ENCODE measurements around the gene WDR70.
A peak's percentile ranks its signal among the peaks of the same experiment; 100 is the strongest.
"Not testable (repeated sequence)": the region's sequence is repeated elsewhere in the genome, so short reads cannot be mapped to it uniquely, and the experiment has no call there.

WDR70 gene

GRCh38 chr5:37575541-37576489, 196.7 kb downstream of the WDR70 start:
- peak; percentile 2 for DNase-seq

GRCh38 chr5:37576552-37576951, 197.4 kb downstream of the WDR70 start:
- no peak for DNase-seq

- no peak for DNase-seq
Measured at GRCh38 chr5:37578176-37578575, 199.1 kb downstream of the WDR70 start.

GRCh38 chr5:37580106-37580505, 201.0 kb downstream of the WDR70 start:
- DNase-seq = no peak

DNA sequence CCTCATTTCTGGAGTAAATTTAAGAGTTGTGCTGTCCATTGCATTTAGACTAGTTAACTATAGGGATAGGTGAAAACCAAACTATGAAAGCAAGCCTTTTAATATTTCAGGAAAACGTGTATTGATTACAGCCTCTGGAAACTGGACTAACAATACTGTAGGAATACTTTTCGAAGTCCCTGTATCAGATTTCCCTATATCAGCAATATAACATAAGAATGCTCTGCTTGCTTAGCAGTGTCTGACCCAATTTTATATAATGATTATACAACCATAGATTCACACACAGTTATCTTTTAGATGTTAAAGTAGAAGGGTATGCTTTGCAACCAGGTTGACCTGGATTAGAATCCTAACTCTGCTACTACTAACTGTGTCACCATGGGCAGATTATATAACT, 203.1 kb downstream of the WDR70 start:
- DNase-seq = no peak

DNA sequence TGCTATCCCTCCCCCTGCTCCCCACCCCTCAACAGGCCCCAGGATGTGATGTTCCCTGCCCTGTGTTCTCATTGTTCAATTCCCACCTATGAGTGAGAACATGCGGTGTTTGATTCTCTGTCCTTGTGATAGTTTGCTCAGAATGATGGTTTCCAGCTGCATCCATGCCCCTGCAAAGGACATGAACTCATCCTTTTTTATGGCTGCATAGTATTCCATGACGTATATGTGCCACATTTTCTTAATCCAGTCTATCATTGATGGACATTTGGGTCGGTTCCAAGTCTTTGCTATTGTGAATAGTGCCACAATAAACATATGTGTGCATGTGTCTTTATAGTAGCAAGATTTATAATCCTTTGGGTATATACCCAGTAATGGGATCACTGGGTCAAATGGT, 214.2 kb downstream of the WDR70 start:
- DNase-seq = not testable (repeated sequence)

- DNase-seq = not testable (repeated sequence)
Measured at GRCh38 chr5:37594864-37595263, 215.7 kb downstream of the WDR70 start.

- DNase-seq = no peak
Measured at GRCh38 chr5:37598733-37599132, 219.6 kb downstream of the WDR70 start.

- no peak for DNase-seq
Measured at GRCh38 chr5:37601163-37601562, 222.0 kb downstream of the WDR70 start.

DNA sequence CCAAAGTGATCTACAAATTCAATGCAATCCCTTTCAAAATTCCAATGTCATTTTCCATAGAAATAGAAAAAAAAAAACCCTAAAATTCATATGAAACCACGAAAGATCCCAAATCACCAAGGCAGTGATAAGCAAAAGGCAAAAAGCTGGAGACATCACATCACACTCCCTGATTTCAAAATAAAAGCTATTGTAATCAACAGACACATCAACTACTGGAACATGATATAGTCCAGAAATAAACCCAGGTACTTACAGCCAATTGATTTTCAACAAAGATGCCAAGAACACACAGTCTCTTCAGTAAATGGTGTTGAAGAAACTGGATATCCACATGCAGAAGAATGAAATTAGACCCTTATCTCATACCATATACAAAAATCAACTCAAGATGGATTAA, 224.0 kb downstream of the WDR70 start:
- DNase-seq = no peak

DNA sequence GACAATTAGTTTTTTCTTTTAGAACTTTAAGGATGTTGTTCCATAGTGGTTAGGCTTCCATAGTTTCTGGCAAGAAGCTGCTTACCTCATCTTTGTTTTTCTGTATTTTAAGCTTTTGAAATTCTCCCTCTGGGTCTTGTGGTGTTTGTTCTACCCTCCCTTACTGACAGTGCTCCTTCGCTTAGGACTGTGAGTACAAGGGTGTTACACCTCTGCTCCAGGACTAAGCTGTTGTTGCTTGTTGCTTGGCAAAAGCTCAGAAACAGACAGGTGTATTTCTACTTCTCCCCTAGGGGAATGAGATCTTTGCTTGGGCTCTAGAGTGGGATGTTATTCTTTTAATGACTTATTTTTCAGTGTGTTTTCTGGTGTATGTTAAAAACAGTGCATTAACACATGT, 225.2 kb downstream of the WDR70 start:
- DNase-seq = no peak

DNA sequence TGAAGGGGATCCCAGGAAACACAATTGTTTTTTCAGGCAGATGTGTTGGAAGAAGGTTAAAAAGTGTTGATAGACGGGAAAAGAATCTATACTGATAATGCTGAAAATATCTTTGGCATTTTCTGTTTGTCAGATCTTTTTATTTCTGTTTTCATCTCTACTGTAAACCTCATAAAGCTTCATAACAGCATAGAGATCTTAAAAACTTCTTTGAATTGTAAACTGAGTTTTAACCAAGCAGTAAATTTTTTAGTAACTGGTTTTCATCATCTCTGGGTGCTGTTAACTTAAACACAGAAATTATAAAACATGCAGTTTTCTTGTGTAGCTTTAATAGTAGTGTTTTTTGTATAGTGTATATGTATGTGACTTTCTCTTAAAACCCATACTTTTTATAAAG, 227.0 kb downstream of the WDR70 start:
- DNase-seq = no peak

DNA sequence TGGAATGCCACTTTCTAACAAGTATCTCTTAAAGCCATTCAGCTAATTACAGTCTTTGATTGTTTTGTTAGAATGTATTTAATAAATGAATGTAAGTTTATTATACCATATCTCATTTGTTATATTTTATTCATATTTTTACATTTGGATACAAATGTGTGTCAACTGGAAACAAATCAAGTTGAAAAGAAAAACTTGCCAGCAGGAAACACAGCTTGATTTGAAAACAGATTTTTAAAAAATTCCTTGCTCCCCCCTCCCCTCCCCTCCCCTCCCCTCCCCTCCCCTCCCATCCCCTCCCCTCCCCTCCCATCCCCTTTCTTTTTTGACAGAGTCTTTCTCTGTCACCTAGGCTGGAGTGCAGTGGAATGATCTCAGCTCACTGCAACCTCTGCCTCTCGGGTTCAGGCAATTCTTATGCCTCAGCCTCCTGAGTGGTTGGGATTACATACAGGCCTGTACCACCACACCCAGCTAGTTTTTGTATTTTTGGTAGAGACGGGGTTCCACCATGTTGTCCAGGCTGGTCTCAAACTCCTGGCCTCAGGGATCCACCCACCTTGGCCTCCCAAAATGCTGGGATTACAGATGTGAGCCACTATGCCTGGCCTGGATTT, 227.6 kb downstream of the WDR70 start:
- no peak for DNase-seq

DNA sequence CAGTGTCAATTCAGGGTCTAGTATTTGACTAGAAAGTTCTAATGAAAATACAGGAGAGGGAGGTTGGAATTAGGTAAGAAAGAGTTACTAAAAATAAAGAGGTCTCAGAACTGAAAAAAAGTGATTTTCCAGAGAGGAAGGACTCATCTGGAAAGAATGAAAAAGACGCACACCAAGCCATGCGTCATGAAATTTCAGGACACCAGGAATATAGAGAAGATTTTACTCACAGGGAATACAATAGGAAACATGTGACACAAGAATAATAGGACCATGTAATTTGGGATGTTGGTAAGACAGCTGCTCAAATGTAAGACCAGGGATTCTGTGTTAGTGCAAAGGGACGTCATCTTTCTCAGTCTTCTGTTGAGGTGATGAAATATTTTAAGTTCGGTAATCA, 236.1 kb downstream of the WDR70 start:
- no peak for DNase-seq

DNA sequence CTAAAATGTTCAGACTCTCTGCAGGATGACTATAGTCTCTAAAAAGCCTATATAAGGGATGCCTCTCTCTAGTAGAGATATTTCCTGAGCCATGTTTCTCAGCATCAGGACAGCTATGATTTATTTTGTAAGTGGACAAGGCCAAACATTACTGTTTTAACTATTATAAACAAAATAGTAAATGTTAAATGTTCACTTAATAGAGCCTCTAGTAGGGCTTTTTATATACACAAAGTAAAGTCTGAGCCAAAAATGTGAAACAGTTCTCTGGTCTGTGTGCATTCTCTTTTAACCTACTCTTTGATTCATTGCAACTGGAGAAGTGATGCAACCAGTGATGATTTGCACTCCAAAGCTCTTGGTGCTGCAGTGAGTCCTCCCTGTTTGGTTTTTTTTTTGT, 240.2 kb downstream of the WDR70 start:
- DNase-seq = no peak

DNA sequence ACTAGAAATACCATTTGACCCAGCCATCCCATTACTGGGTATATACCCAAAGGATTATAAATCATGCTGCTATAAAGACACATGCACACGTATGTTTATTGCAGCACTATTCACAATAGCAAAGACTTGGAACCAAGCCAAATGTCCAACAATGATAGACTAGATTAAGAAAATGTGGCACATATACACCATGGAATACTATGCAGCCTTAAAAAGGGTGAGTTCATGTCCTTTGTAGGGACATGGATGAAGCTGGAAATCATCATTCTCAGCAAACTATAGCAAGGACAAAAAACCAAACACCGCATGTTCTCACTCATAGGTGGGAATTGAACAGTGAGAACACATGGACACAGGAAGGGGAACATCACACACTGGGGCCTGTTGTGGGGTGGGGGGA, 243.2 kb downstream of the WDR70 start:
- DNase-seq = not testable (repeated sequence)

DNA sequence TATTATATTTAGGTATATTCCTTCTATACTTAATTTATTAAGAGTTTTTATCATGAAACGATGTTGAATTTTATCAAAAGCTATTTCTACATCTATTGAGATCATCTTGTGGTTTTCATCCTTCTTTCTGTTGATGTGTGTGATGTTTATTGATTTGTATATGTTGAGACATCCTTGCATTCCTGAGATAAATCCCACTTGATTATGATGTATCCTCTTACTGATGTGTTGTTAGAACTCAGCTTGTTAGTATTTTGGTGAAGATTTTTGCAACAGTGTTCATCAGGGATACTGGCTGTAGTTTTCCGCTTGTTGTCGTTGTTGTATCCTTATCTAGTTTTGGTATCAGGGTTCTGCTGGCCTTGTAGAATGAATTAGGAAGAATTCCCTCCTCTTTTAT, 247.1 kb downstream of the WDR70 start:
- DNase-seq = no peak

DNA sequence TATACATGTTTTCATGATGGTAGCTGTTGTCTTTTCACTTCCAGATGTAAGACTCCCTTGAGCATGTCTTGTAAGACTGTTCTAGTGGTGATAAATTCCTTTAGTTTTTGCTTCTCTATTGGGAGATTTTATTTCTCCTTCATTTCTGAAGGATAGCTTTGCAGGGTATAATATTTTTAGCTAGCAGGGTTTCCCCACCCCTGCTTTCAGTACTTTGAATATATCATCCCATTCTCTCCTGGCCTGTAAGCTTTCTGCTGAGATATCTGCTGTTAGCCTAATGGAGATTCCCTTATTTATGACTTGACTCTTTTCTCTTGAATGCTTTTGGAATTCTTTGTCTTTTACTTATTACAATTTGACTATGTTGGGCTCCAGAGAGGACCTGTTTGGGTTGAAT, 249.8 kb downstream of the WDR70 start:
- DNase-seq = no peak

GRCh38 chr5:37631939-37632338, 252.8 kb downstream of the WDR70 start:
- no peak for DNase-seq

GRCh38 chr5:37637165-37637845, 258.2 kb downstream of the WDR70 start:
- no peak for DNase-seq

GRCh38 chr5:37638897-37639296, 259.8 kb downstream of the WDR70 start:
- no peak for DNase-seq

DNA sequence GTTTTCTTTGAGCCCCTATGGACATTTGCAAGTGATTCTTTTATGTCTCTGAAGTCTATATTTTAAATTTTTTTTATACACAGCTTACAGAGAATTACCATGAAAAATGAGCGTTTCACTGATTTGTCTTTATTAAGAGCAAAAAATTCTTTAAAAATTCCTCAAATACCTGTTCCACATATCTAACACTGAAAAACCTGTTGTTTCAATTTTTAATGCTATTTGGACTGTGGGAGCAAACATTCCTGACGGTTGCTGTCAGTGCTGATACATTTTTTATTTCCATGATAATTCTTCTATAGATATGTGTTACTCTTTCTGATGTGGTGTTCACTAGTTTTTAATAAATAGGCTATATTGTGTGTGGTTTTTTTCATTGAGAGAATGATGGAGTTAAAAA, 261.0 kb downstream of the WDR70 start:
- no peak for DNase-seq

DNA sequence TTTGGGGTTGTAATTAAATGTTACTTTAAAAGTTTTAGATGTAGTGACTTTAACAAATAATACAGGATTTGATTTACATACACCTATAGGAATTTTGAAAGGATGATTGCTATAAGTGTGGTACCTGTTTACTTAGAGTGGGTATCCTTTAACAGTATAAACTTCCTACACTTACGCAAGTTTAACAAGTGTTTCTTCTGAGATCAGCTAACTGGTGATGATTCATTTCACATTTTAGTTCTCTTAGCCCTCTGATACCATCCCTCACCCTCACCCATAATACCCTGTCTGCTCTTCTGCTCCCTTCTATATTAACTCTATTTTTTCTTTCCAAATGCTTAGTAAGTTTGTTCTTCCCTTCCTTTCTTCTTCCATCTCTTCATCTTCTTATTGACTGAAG, 262.8 kb downstream of the WDR70 start:
- DNase-seq = no peak

GRCh38 chr5:37645707-37646106, 266.6 kb downstream of the WDR70 start:
- no peak for DNase-seq

Measured in GDM1 (cell line).